ENCODE measurements around the gene SULT2B1. TPM values are rescaled to one million over a fixed set of nuclear protein-coding genes. Genes with fewer than 3 reads are reported as not detected.

SULT2B1 gene
- total and polyA plus RNA-seq, 2 experiments from 2014 or later, result 0.79 TPM; not detected in 1

DNA sequence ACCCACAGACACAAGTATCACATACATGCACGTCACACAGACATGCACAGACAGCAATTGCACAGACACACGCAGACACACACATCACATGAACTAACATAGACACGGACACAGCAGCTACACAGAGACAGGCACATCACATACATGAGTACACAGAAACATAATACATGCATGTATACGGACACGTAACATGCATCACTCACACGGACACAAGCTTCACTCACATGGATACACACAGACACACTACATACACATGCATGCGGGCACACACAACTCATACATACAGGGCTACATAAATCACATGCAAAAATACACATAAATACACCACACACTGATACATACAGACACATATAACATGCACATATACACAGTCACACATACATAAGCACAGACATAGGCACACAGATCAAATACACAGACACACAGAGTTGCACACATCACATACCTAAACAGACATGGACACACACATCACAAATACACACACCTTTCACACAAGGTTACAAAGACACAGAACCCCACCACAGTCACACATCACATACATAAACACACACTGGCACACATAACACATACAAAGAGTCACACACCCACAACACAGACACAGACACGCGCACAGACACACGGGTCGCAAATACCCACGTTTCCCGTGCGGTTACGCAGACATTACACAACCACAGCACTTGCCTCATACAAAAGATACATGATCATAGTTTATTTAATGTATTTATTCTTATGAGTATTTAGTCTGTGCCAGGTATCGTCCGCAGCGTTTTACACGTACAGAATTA lies 39.3 kb upstream of the SULT2B1 start:
- DNase-seq (ENCODE audit: low spot score), result no peak
- H3K9me2 ChIP-seq (replicated peaks; ENCODE audit: insufficient read depth), result no peaks in the 10 kb centered on the region
- H4K20me1 ChIP-seq (ENCODE audit: insufficient read depth, poor library complexity, severe bottlenecking), result no peaks in the 10 kb centered on the region
- H3K9me3 ChIP-seq (ENCODE audit: low read depth), result no peaks in the 10 kb centered on the region
- H3K27ac ChIP-seq, result no peak overlapping the region
- peak overlapping the region; percentile 97 for H3K4me2 ChIP-seq
- H3K4me3 ChIP-seq, result no peak overlapping the region
- TF ChIP-seq EZH2phosphoT487 (IDR thresholded peaks at IDR 0.05; ENCODE audit: low read depth, severe bottlenecking, unreplicated experiment), result no peak
- TF ChIP-seq CTCF (IDR thresholded peaks at IDR 0.05; ENCODE audit: poor library complexity), result no peak
- TF ChIP-seq EZH2 (IDR thresholded peaks at IDR 0.05; ENCODE audit: borderline replicate concordance), result no peak
- H3K27me3 ChIP-seq, result peaks cover 12% of the 10 kb centered on the region
- H3K36me3 ChIP-seq (replicated peaks; ENCODE audit: insufficient read depth, low read depth), result no peaks in the 10 kb centered on the region
- no peaks in the 10 kb centered on the region for H3K4me1 ChIP-seq (ENCODE audit: insufficient read depth)
- H2AFZ ChIP-seq, result no peak overlapping the region
- no peaks in the 10 kb centered on the region for H3K79me2 ChIP-seq
- 76% methylated on average over 19 of the region's 19 CpGs for WGBS (ENCODE audit: low lambda C conversion rate, missing lambda C conversion rate)

GRCh38 chr19:48513289-48514122 lies 38.5 kb upstream of the SULT2B1 start:
- DNase-seq (ENCODE audit: low spot score), result peak; percentile 84

DNA sequence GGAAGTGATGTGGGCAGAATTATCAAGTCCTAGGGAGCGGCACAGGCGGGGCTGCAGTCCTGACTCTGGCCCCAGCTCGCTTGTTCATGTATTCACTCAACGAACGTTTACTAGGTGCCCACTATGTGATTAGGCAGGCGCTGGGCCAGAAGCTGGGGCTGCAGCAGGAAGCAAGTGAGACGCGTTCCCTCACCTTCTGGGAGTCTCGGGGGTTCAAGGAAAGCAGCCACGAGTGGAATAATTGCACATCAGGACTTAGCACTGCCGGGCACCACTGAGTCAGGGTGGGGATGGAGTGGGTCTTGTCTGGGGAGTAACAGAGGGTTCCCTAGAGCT lies 37.9 kb upstream of the SULT2B1 start:
- peaks cover 12% of the 10 kb centered on the region for H3K27me3 ChIP-seq
- no peaks in the 10 kb centered on the region for H3K79me2 ChIP-seq
- no peak for DNase-seq (ENCODE audit: low spot score)
- 60% methylated on average over 11 of the region's 11 CpGs for WGBS (ENCODE audit: low lambda C conversion rate, missing lambda C conversion rate)
- TF ChIP-seq EZH2 (IDR thresholded peaks at IDR 0.05; ENCODE audit: borderline replicate concordance) (no peak), EZH2phosphoT487 (IDR thresholded peaks at IDR 0.05; ENCODE audit: low read depth, severe bottlenecking, unreplicated experiment) (no peak), CTCF (IDR thresholded peaks at IDR 0.05; ENCODE audit: poor library complexity) (no peak)
- peak overlapping the region; percentile 98 for H2AFZ ChIP-seq
- H3K9me2 ChIP-seq (replicated peaks; ENCODE audit: insufficient read depth), result no peaks in the 10 kb centered on the region
- no peaks in the 10 kb centered on the region for H3K9me3 ChIP-seq (ENCODE audit: low read depth)
- peak overlapping the region; percentile 97 for H3K4me2 ChIP-seq
- H3K27ac ChIP-seq, result no peak overlapping the region
- H3K4me1 ChIP-seq (ENCODE audit: insufficient read depth), result no peaks in the 10 kb centered on the region
- H3K36me3 ChIP-seq (replicated peaks; ENCODE audit: insufficient read depth, low read depth), result no peaks in the 10 kb centered on the region
- no peaks in the 10 kb centered on the region for H4K20me1 ChIP-seq (ENCODE audit: insufficient read depth, poor library complexity, severe bottlenecking)
- no peak overlapping the region for H3K4me3 ChIP-seq

More at GRCh38 chr19:48513289-48514122, 38.5 kb upstream of the SULT2B1 start:
- WGBS (ENCODE audit: low lambda C conversion rate, missing lambda C conversion rate), result 7% methylated on average over 36 of the region's 54 CpGs
- Histone ChIP-seq H3K27ac (no peak overlapping the region), H3K36me3 (replicated peaks; ENCODE audit: insufficient read depth, low read depth) (no peaks in the 10 kb centered on the region), H2AFZ (peak overlapping the region; percentile 98), H3K9me3 (ENCODE audit: low read depth) (no peaks in the 10 kb centered on the region), H3K27me3 (peaks cover 12% of the 10 kb centered on the region), H3K4me2 (peak overlapping the region; percentile 97), H3K79me2 (no peaks in the 10 kb centered on the region), H3K4me3 (peak overlapping the region; percentile 90), H3K9me2 (replicated peaks; ENCODE audit: insufficient read depth) (no peaks in the 10 kb centered on the region), H4K20me1 (ENCODE audit: insufficient read depth, poor library complexity, severe bottlenecking) (no peaks in the 10 kb centered on the region), H3K4me1 (ENCODE audit: insufficient read depth) (no peaks in the 10 kb centered on the region)
- no peak for TF ChIP-seq EZH2phosphoT487 (IDR thresholded peaks at IDR 0.05; ENCODE audit: low read depth, severe bottlenecking, unreplicated experiment)
- no peak for TF ChIP-seq CTCF (IDR thresholded peaks at IDR 0.05; ENCODE audit: poor library complexity)
- TF ChIP-seq EZH2 (IDR thresholded peaks at IDR 0.05; ENCODE audit: borderline replicate concordance), result no peak
